GM21526 (cell line): ENCODE results near the gene KCNJ1.

Source experiments
- ATAC-seq: cut with Tn5 transposase; IDR thresholded peaks from one replicate; pipeline ENCODE4 v1.9.1; 2021; ENCODE audit warnings: moderate library complexity; ENCODE audit not compliant: unreplicated experiment, low FRiP score

The KCNJ1 gene

DNA sequence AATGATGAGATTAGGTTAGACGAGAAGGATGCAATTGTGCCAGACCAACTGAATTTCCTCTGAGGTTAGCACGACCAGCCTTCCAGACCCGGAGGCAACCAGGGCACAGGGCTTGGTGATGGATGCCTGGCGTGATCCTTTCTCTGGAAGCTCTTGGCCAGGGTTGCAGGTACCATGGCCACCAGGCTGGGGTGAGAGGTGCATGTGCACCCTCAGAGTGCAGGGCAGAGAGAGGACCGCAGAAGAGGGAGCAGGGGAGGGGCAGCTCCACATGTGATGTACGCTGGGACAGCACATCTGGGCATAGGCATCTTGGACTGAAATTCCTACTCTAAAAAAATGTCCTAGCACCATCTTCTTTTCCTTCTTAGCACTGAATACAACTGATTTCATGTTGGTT, 10.9 kb downstream of the KCNJ1 start:
- no peak for ATAC-seq

GRCh38 chr11:128854841-128855240, 12.3 kb downstream of the KCNJ1 start:
- ATAC-seq, result no peak

- ATAC-seq, result no peak
Measured at GRCh38 chr11:128853559-128853958, 13.5 kb downstream of the KCNJ1 start.

DNA sequence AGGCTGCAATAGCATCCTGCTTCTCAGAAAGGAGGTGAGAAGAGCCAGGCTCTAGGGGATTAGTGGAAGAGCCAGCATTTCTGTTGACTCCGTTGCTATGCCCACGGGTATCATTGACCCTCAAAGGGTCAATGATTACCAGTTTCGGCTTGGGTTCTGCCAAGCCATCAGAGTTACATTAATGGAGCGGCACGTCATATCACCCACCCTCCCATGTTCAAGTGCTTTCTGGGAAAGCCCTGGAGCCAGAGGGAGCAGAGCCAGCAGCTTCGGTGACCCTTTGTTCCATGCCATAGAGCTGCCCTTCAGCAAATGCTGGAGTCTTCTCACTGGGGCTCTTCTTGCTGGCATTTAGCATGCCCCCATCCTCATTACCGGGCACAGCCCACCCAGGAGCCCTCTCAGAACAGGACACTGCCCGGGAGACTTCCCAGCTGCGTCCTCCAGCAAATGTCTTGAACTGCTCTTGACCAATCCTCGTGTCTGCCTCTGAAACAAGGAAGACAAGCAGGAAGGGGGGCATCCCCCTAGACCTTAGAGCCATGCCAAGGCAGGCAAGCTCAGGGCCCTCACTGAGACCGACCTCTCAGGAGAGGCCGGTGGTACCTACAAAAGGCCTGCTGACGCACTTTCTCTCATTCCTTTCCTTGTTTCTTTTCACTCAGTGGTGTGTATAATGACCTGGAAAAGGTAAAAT, 14.6 kb downstream of the KCNJ1 start:
- ATAC-seq, result no peak

DNA sequence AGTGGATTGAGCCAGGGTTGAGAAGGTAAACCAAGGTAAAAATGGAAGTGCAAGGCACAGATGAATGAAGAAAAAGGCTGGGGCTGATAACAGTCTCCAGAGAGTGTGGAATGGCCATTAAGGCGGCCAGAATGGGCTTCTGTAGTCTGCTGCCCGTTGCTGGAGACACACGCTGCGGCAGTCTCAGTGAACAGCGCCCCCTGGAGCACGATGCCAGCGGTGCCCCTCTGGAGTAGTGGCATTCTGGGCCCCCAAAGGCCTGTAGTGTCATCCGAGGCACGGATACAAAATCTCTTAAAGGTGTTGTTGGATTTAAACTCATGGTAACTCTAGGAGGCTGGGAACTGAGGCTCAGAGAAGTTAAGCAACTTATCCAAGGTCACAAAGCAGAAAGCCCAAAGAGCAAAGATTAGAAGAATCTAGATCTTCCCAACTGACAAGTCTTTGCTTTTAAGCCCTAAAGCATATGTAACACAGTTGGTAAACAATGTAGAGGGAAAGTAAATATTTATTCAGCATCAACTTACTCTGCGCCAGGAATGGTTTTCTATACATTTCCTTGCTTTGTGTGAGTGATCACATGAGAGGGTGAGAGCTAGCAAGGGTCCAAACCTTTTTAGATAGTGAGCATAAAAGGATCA, 18.2 kb downstream of the KCNJ1 start:
- peak; percentile 93 for ATAC-seq

- ATAC-seq, result no peak
Measured at GRCh38 chr11:128846985-128847384, 20.1 kb downstream of the KCNJ1 start.

DNA sequence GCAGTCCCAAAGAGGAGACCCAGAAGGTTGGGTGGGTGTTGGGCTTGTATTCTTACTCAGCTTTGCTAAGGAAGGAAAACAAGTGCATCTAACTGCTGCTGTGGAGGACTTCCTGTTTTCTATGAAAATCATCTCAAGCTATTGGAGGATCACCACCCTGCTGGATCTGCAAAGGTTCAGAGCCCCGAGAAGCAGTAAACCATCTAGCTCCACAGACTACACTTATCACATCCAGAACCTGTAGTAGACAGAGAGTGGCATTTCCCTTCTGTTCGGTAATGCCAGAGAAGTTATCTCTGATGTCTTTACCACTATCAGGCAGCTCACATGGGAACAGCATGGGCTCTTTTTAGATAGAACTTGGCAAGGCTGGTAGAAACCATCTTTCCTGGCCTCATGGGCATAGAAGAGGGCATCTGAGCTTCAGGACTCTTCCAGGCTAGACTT, 21.7 kb downstream of the KCNJ1 start:
- peak; percentile 35 for ATAC-seq

- no peak for ATAC-seq
Measured at GRCh38 chr11:128843198-128843785, 23.8 kb downstream of the KCNJ1 start.

GRCh38 chr11:128841461-128842072, 25.5 kb downstream of the KCNJ1 start:
- ATAC-seq, result peak; percentile 57

DNA sequence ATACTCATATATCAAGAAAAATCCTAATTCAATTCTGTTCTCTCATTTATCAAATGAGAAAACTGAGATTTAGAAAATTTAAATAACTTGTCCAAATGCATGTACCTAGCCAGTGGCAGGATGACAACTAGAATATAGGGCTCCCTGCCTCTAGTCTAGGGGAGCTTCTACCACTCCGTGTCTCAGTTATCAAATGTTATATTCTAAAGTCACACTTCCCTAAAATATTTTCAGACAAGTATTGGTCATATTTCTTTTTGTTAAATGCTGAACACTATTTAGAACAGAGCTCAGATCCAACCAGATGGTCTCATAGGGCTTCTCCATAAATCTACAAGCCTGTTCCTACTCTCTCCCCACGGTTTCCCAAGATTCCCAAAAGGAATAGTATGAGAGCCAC, 26.3 kb downstream of the KCNJ1 start:
- peak; percentile 36 for ATAC-seq

DNA sequence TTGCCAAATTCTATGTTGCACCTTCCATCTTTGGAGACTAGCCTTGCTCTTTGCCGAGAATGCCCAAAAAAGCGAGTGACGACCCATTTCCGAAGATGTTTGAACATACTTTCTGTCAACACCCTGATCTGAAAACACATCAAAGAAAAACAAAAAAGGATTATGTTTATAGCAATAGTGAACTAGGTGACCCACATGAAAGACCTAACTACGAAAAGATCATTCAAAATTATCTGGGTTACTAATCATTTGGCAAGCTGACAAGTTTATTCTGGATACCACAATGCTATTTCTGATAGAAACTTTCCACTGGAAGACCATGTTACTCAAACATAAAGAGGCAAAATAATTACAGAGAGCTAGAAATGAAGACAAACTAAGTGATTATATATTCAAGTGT, 27.0 kb downstream of the KCNJ1 start:
- ATAC-seq, result no peak

- no peak for ATAC-seq
Measured at GRCh38 chr11:128839081-128839480, 28.0 kb downstream of the KCNJ1 start.

DNA sequence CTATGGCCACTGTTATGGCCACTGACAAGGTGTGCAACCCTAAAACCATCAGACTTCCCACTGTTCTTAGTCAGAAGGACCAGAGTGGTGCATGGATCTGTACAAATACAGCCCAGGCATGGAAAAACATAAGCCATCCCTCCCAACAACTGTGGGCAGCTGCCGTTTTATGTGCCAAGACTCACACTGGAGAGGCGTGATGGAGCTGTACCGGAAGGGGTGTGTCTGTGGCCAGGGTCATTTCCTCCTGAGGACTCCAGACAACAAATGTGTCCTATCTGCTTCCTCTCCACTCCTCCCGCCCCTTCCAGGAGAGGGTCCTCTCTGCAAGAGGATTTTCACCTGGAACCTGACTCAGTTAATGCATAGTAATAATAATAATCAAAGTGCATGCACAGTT, 29.5 kb downstream of the KCNJ1 start:
- no peak for ATAC-seq

GRCh38 chr11:128835741-128836430, 31.2 kb downstream of the KCNJ1 start:
- ATAC-seq, result no peak

- no peak for ATAC-seq
Measured at GRCh38 chr11:128834157-128834556, 32.9 kb downstream of the KCNJ1 start.

GRCh38 chr11:128832121-128832497, 35.0 kb downstream of the KCNJ1 start:
- ATAC-seq, result peak; percentile 47

GRCh38 chr11:128831174-128832120, 35.6 kb downstream of the KCNJ1 start:
- peak; percentile 71 for ATAC-seq

- ATAC-seq, result peak; percentile 46
Measured at GRCh38 chr11:128830290-128831173, 36.6 kb downstream of the KCNJ1 start.

DNA sequence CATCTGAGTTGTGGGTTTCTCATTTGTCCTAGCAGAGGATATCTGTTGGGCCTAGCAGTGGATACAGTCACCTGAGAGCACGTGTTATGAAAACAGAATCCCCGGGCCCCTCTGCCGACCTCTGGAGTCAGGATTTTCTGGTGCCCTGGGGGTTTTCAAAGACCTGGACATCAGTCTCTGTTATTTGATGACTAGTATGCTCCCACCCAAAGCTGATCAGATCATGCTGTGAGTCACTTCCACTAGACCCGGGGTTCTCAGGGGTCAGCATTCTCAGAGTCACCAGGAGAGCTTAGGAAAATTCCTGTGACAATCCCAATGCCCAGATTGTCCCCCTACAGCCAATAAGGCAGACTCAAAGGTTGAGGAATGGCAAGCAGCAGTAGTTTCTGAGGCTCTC, 38.7 kb downstream of the KCNJ1 start:
- ATAC-seq, result no peak
